Measurements from ENCODE around the gene ATP2A2. TPM values are rescaled to one million over a fixed set of nuclear protein-coding genes. Genes with fewer than 3 reads are reported as not detected.

Gene ATP2A2
- polyA plus RNA-seq (2013, experiment 1 of 2), result 80.3 TPM
- polyA plus RNA-seq (2013, experiment 2 of 2), result 78.6 TPM

- Histone ChIP-seq H3K4me3 (ENCODE audit: low read length in 2 of 2) (peak within 1 kb of the TSS; percentile 81 to 100), H3K23ac (ENCODE audit: low read depth, low read length, poor library complexity) (peak within 1 kb of the TSS; percentile 96), H3K18ac (ENCODE audit: low read length) (peak within 1 kb of the TSS; percentile 100), H3K9ac (ENCODE audit: low read depth, low read length, poor library complexity) (peak within 1 kb of the TSS; percentile 100), H3K14ac (ENCODE audit: low read length) (peak within 1 kb of the TSS; percentile 12), H3K4me2 (ENCODE audit: insufficient read depth, low read length, poor library complexity, severe bottlenecking) (peak within 1 kb of the TSS; percentile 75), H2AFZ (ENCODE audit: low read length) (peak within 1 kb of the TSS; percentile 97), H2BK12ac (ENCODE audit: low read length) (peak within 1 kb of the TSS; percentile 30), H3K27me3 (ENCODE audit: control insufficient read depth in 3 of 3, insufficient read depth in 3 of 3, low read depth in 1 of 3, low read length in 3 of 3) (no peaks in the 10 kb centered on the region), H4K91ac (ENCODE audit: low read depth, low read length, poor library complexity) (peak within 1 kb of the TSS; percentile 96), H3K36me3 (replicated peaks in 1 of 2; ENCODE audit: control insufficient read depth in 2 of 2, insufficient read depth in 2 of 2, low read length in 2 of 2) (peaks cover 0 to 35% of the 10 kb centered on the region in 2 donors), H2BK5ac (ENCODE audit: low read length) (peak within 1 kb of the TSS; percentile 98), H2BK120ac (ENCODE audit: low read depth, low read length) (peak within 1 kb of the TSS; percentile 92), H3K4ac (ENCODE audit: low read length) (peak within 1 kb of the TSS; percentile 93), H3K79me1 (ENCODE audit: low read depth, low read length) (no peaks in the 10 kb centered on the region), H2BK15ac (ENCODE audit: low read length) (peak within 1 kb of the TSS; percentile 93), H3K9me3 (replicated peaks in 1 of 2; ENCODE audit: control insufficient read depth in 2 of 2, insufficient read depth in 1 of 2, low read depth in 1 of 2, low read length in 2 of 2) (no peaks in the 10 kb centered on the region), H3K4me1 (ENCODE audit: control insufficient read depth in 2 of 2, insufficient read depth in 1 of 2, low read depth in 1 of 2, low read length in 2 of 2) (peaks cover 8 to 14% of the 10 kb centered on the region in 2 donors), H4K8ac (ENCODE audit: low read depth, low read length) (peak within 1 kb of the TSS; percentile 87), H2AK5ac (ENCODE audit: low read depth, low read length) (peak within 1 kb of the TSS; percentile 97), H3K27ac (replicated peaks; ENCODE audit: low read length) (peak within 1 kb of the TSS; percentile 100)
- DNase-seq (ENCODE audit: low spot score), result peak; percentile 92
- WGBS, 2 donors (ENCODE audit: extremely low coverage in 2 of 2, insufficient read length in 2 of 2, insufficient replicate concordance in 1 of 2), result no CpG with 5 or more reads among the region's 108 CpGs
Observed at GRCh38 chr12:110280779-110281548, at the start of gene ATP2A2. ATP2A2 (plus strand) TSS chr12:110281247; CDS start chr12:110281790, 543 bp downstream.

GRCh38 chr12:110233212-110233903, 47.7 kb upstream of the ATP2A2 start:
- H2BK5ac ChIP-seq (ENCODE audit: low read length), result no peak overlapping the region
- no peaks in the 10 kb centered on the region for H3K9me3 ChIP-seq (replicated peaks in 1 of 2; ENCODE audit: control insufficient read depth in 2 of 2, insufficient read depth in 1 of 2, low read depth in 1 of 2, low read length in 2 of 2)
- H3K23ac ChIP-seq (ENCODE audit: low read depth, low read length, poor library complexity), result no peak overlapping the region
- no peaks in the 10 kb centered on the region for H3K79me1 ChIP-seq (ENCODE audit: low read depth, low read length)
- H3K4me1 ChIP-seq (ENCODE audit: control insufficient read depth in 2 of 2, insufficient read depth in 1 of 2, low read depth in 1 of 2, low read length in 2 of 2), result peaks cover 0 to 12% of the 10 kb centered on the region in 2 donors
- no peak overlapping the region for H2AK5ac ChIP-seq (ENCODE audit: low read depth, low read length)
- H4K8ac ChIP-seq (ENCODE audit: low read depth, low read length), result no peak overlapping the region
- H4K91ac ChIP-seq (ENCODE audit: low read depth, low read length, poor library complexity), result no peak overlapping the region
- H3K18ac ChIP-seq (ENCODE audit: low read length), result no peak overlapping the region
- DNase-seq (ENCODE audit: low spot score), result no peak
- H3K4me2 ChIP-seq (ENCODE audit: insufficient read depth, low read length, poor library complexity, severe bottlenecking), result no peak overlapping the region
- H3K14ac ChIP-seq (ENCODE audit: low read length), result no peak overlapping the region
- H3K4ac ChIP-seq (ENCODE audit: low read length), result no peak overlapping the region
- no peak overlapping the region for H3K9ac ChIP-seq (ENCODE audit: low read depth, low read length, poor library complexity)
- H3K27ac ChIP-seq (replicated peaks; ENCODE audit: low read length), result no peak overlapping the region
- WGBS, 2 donors (ENCODE audit: extremely low coverage in 2 of 2, insufficient read length in 2 of 2, insufficient replicate concordance in 1 of 2), result no CpG with 5 or more reads among the region's 6 CpGs
- H2BK12ac ChIP-seq (ENCODE audit: low read length), result no peak overlapping the region
- H2BK15ac ChIP-seq (ENCODE audit: low read length), result no peak overlapping the region
- H2AFZ ChIP-seq (ENCODE audit: low read length), result no peak overlapping the region
- H2BK120ac ChIP-seq (ENCODE audit: low read depth, low read length), result no peak overlapping the region
- peaks cover 0 to 2% of the 10 kb centered on the region in 2 donors for H3K36me3 ChIP-seq (replicated peaks in 1 of 2; ENCODE audit: control insufficient read depth in 2 of 2, insufficient read depth in 2 of 2, low read length in 2 of 2)
- no peak overlapping the region for H3K4me3 ChIP-seq (ENCODE audit: low read length in 2 of 2)
- H3K27me3 ChIP-seq (ENCODE audit: control insufficient read depth in 3 of 3, insufficient read depth in 3 of 3, low read depth in 1 of 3, low read length in 3 of 3), result no peaks in the 10 kb centered on the region

- Histone ChIP-seq H3K36me3 (replicated peaks in 1 of 2; ENCODE audit: control insufficient read depth in 2 of 2, insufficient read depth in 2 of 2, low read length in 2 of 2) (peaks cover 0 to 2% of the 10 kb centered on the region in 2 donors), H3K23ac (ENCODE audit: low read depth, low read length, poor library complexity) (no peak overlapping the region), H3K79me1 (ENCODE audit: low read depth, low read length) (no peaks in the 10 kb centered on the region), H2BK120ac (ENCODE audit: low read depth, low read length) (no peak overlapping the region), H4K91ac (ENCODE audit: low read depth, low read length, poor library complexity) (no peak overlapping the region), H3K4me3 (ENCODE audit: low read length in 2 of 2) (no peak overlapping the region), H2BK5ac (ENCODE audit: low read length) (no peak overlapping the region), H3K9ac (ENCODE audit: low read depth, low read length, poor library complexity) (no peak overlapping the region), H3K4me1 (ENCODE audit: control insufficient read depth in 2 of 2, insufficient read depth in 1 of 2, low read depth in 1 of 2, low read length in 2 of 2) (peaks cover 0 to 12% of the 10 kb centered on the region in 2 donors), H4K8ac (ENCODE audit: low read depth, low read length) (no peak overlapping the region), H3K4me2 (ENCODE audit: insufficient read depth, low read length, poor library complexity, severe bottlenecking) (no peak overlapping the region), H3K14ac (ENCODE audit: low read length) (no peak overlapping the region), H2AK5ac (ENCODE audit: low read depth, low read length) (no peak overlapping the region), H2BK12ac (ENCODE audit: low read length) (no peak overlapping the region), H3K27me3 (ENCODE audit: control insufficient read depth in 3 of 3, insufficient read depth in 3 of 3, low read depth in 1 of 3, low read length in 3 of 3) (no peaks in the 10 kb centered on the region), H3K27ac (replicated peaks; ENCODE audit: low read length) (no peak overlapping the region), H2BK15ac (ENCODE audit: low read length) (no peak overlapping the region), H3K18ac (ENCODE audit: low read length) (no peak overlapping the region), H2AFZ (ENCODE audit: low read length) (no peak overlapping the region), H3K9me3 (replicated peaks in 1 of 2; ENCODE audit: control insufficient read depth in 2 of 2, insufficient read depth in 1 of 2, low read depth in 1 of 2, low read length in 2 of 2) (no peaks in the 10 kb centered on the region), H3K4ac (ENCODE audit: low read length) (no peak overlapping the region)
- no CpG with 5 or more reads among the region's 2 CpGs for WGBS, 2 donors (ENCODE audit: extremely low coverage in 2 of 2, insufficient read length in 2 of 2, insufficient replicate concordance in 1 of 2)
- no peak for DNase-seq (ENCODE audit: low spot score)
Observed at GRCh38 chr12:110234331-110234751, 46.7 kb upstream of the ATP2A2 start.

- no peak overlapping the region for H4K8ac ChIP-seq (ENCODE audit: low read depth, low read length)
- H2BK15ac ChIP-seq (ENCODE audit: low read length), result no peak overlapping the region
- no peaks in the 10 kb centered on the region for H3K27me3 ChIP-seq (ENCODE audit: control insufficient read depth in 3 of 3, insufficient read depth in 3 of 3, low read depth in 1 of 3, low read length in 3 of 3)
- H3K79me1 ChIP-seq (ENCODE audit: low read depth, low read length), result no peaks in the 10 kb centered on the region
- WGBS, 2 donors (ENCODE audit: extremely low coverage in 2 of 2, insufficient read length in 2 of 2, insufficient replicate concordance in 1 of 2), result no CpG with 5 or more reads among the region's 3 CpGs
- H2BK5ac ChIP-seq (ENCODE audit: low read length), result no peak overlapping the region
- no peak overlapping the region for H3K4ac ChIP-seq (ENCODE audit: low read length)
- H2BK120ac ChIP-seq (ENCODE audit: low read depth, low read length), result no peak overlapping the region
- peaks cover 0 to 12% of the 10 kb centered on the region in 2 donors for H3K4me1 ChIP-seq (ENCODE audit: control insufficient read depth in 2 of 2, insufficient read depth in 1 of 2, low read depth in 1 of 2, low read length in 2 of 2)
- no peak overlapping the region for H2AK5ac ChIP-seq (ENCODE audit: low read depth, low read length)
- H3K23ac ChIP-seq (ENCODE audit: low read depth, low read length, poor library complexity), result no peak overlapping the region
- no peak overlapping the region for H3K4me3 ChIP-seq (ENCODE audit: low read length in 2 of 2)
- H3K9ac ChIP-seq (ENCODE audit: low read depth, low read length, poor library complexity), result no peak overlapping the region
- H4K91ac ChIP-seq (ENCODE audit: low read depth, low read length, poor library complexity), result no peak overlapping the region
- no peak overlapping the region for H3K4me2 ChIP-seq (ENCODE audit: insufficient read depth, low read length, poor library complexity, severe bottlenecking)
- H3K27ac ChIP-seq (replicated peaks; ENCODE audit: low read length), result no peak overlapping the region
- no peak for DNase-seq (ENCODE audit: low spot score)
- H2BK12ac ChIP-seq (ENCODE audit: low read length), result no peak overlapping the region
- H3K14ac ChIP-seq (ENCODE audit: low read length), result no peak overlapping the region
- H3K18ac ChIP-seq (ENCODE audit: low read length), result no peak overlapping the region
- no peaks in the 10 kb centered on the region for H3K9me3 ChIP-seq (replicated peaks in 1 of 2; ENCODE audit: control insufficient read depth in 2 of 2, insufficient read depth in 1 of 2, low read depth in 1 of 2, low read length in 2 of 2)
- H2AFZ ChIP-seq (ENCODE audit: low read length), result no peak overlapping the region
- no peaks in the 10 kb centered on the region for H3K36me3 ChIP-seq (replicated peaks in 1 of 2; ENCODE audit: control insufficient read depth in 2 of 2, insufficient read depth in 2 of 2, low read length in 2 of 2)
Observed at GRCh38 chr12:110234755-110235154, 46.3 kb upstream of the ATP2A2 start.

All from neuronal stem cell (in vitro differentiated cells).